Measurements from ENCODE around the gene GPR176.

GRCh38 chr15:39869858-39870515 is 50.1 kb downstream of the GPR176 start:
- TF ChIP-seq CTCF (conservative IDR thresholded peaks at IDR 0.05; ENCODE audit: low read length) (no peak), EZH2phosphoT487 (IDR thresholded peaks at IDR 0.05; ENCODE audit: borderline replicate concordance, low read depth, low read length) (no peak)

Data from OCI-LY7 (cell line).